ENCODE measurements around the gene HBA2. TPM values are rescaled to one million over a fixed set of nuclear protein-coding genes. Genes with fewer than 3 reads are reported as not detected.
"Not testable (repeated sequence)": the region's sequence is repeated elsewhere in the genome, so short reads cannot be mapped to it uniquely, and the experiment has no call there.

The HBA2 gene
- total RNA-seq, 1 experiment from 2014 or later = not detected

DNA sequence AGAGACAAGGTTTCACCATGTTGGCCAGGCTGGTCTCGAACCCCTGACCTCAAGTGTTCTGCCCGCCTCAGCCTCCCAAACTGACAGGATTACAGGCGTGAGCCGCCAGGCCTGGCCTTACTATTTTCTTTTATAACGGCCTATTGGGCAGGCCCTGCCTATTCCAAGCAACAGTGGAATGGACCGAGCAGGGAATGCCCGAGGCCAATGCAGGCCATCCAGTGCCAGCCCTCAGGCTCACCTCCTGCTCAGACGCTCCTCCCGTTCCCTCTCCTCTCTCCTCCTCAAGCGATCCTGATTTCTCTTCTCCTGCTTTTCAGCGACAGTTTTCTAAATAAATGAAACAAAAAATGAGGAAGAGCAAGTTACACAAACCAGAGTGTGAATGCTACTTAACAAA is 20.0 kb downstream of the HBA2 start:
- DNase-seq (ENCODE audit: low read depth) = no peak

GRCh38 chr16:193441-193840 is 20.8 kb downstream of the HBA2 start:
- DNase-seq (ENCODE audit: low read depth) = no peak

GRCh38 chr16:194516-194915 is 21.8 kb downstream of the HBA2 start:
- DNase-seq (ENCODE audit: low read depth) = no peak

DNA sequence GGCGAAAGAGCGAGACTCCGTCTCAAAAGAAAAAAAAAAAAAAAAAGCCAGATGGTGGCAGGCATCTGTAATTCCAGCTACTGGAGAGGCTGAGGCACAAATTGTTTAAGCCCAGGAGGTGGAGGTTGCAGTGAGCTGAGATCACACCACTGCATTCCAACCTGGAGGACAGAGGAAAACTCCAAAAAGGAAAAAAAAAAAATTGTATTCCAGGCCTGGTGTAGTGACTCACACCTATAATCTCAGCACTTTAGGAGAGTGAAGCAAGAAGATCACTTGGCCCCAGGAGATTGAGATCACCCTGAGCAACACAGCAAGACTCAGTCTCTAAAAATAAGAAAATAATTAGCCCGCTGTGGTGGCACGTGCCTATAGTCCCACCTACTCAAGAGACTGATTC is 27.7 kb downstream of the HBA2 start:
- peak; percentile 63 for DNase-seq (ENCODE audit: low read depth)

- no peak for DNase-seq (ENCODE audit: low read depth)
Observed at GRCh38 chr16:203246-203645, 30.6 kb downstream of the HBA2 start.

GRCh38 chr16:204046-204445 is 31.4 kb downstream of the HBA2 start:
- not testable (repeated sequence) for DNase-seq (ENCODE audit: low read depth)

GRCh38 chr16:209359-209758 is 36.7 kb downstream of the HBA2 start:
- not testable (repeated sequence) for DNase-seq (ENCODE audit: low read depth)

GRCh38 chr16:211631-212180 is 39.0 kb downstream of the HBA2 start:
- not testable (repeated sequence) for DNase-seq (ENCODE audit: low read depth)

DNA sequence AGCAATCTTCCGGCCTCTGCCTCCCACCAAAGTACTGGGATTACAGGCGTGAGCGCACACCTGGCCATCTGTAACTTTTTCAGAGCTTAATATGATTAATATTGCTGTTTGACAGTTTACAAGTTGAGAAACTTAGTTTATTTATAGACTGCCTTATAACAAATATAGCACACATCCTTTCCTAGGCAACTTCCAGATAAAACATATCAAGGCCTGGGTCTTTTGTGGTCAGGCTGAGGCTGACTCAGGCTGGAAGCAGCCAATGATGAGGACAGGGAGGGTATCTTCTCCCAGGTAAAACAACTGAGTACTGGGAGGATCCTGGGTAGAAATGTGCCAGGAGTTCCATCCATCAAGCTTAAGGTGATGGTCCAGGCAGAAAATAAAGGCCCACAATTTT is 40.3 kb downstream of the HBA2 start:
- no peak for DNase-seq (ENCODE audit: low read depth)

- no peak for DNase-seq (ENCODE audit: low read depth)
Observed at GRCh38 chr16:220021-220420, 47.3 kb downstream of the HBA2 start.

Small RNA genes lying within 50 kb of the gene (small RNA-seq; reads per million reads assigned to genes)
- gene RF00019 = not detected

Other genes starting within 250 kb of the HBA2 start
- gene POLR3K, start 119.3 kb upstream of the HBA2 start, total RNA-seq (2014; rRNA removed; shearing (Covaris generic)) = 18.2 and 21.6 TPM in 2 replicates
- gene SNRNP25, start 119.0 kb upstream of the HBA2 start, total RNA-seq (2014; rRNA removed; shearing (Covaris generic)) = 35.6 and 43.3 TPM in 2 replicates
- 18.0 and 21.4 TPM in 2 replicates for gene RHBDF1, start 100.2 kb upstream of the HBA2 start, total RNA-seq (2014; rRNA removed; shearing (Covaris generic))
- gene MPG, start 94.7 kb upstream of the HBA2 start, total RNA-seq (2014; rRNA removed; shearing (Covaris generic)) = 198 and 210 TPM in 2 replicates
- gene NPRL3, start 34.2 kb upstream of the HBA2 start, total RNA-seq (2014; rRNA removed; shearing (Covaris generic)) = 6.0 and 13.6 TPM in 2 replicates
- not detected in 2 replicates for gene HBZ, start 20.2 kb upstream of the HBA2 start, total RNA-seq (2014; rRNA removed; shearing (Covaris generic))
- gene HBM, start 6.9 kb upstream of the HBA2 start, total RNA-seq (2014; rRNA removed; shearing (Covaris generic)) = not detected in 2 replicates
- gene HBA1, start 3.8 kb downstream of the HBA2 start, total RNA-seq (2014; rRNA removed; shearing (Covaris generic)) = not detected in 2 replicates
- 2.0 and 3.6 TPM in 2 replicates for gene HBQ1, start 7.6 kb downstream of the HBA2 start, total RNA-seq (2014; rRNA removed; shearing (Covaris generic))
- 69.2 and 73.3 TPM in 2 replicates for gene LUC7L, start 56.6 kb downstream of the HBA2 start, total RNA-seq (2014; rRNA removed; shearing (Covaris generic))
- 37.9 and 43.5 TPM in 2 replicates for gene FAM234A, start 61.9 kb downstream of the HBA2 start, total RNA-seq (2014; rRNA removed; shearing (Covaris generic))
- 0.07 TPM in 1 of 2 replicates, not detected in the other for gene RGS11, start 103.1 kb downstream of the HBA2 start, total RNA-seq (2014; rRNA removed; shearing (Covaris generic))
- gene ARHGDIG, start 107.7 kb downstream of the HBA2 start, total RNA-seq (2014; rRNA removed; shearing (Covaris generic)) = 0.07 TPM in 1 of 2 replicates, not detected in the other
- 1.2 TPM in 1 of 2 replicates, not detected in the other for gene PDIA2, start 110.3 kb downstream of the HBA2 start, total RNA-seq (2014; rRNA removed; shearing (Covaris generic))
- gene AXIN1, start 179.8 kb downstream of the HBA2 start, total RNA-seq (2014; rRNA removed; shearing (Covaris generic)) = 23.4 and 24.5 TPM in 2 replicates
- gene MRPL28, start 197.7 kb downstream of the HBA2 start, total RNA-seq (2014; rRNA removed; shearing (Covaris generic)) = 206 and 251 TPM in 2 replicates
- 53.3 and 67.0 TPM in 2 replicates for gene PGAP6, start 209.1 kb downstream of the HBA2 start, total RNA-seq (2014; rRNA removed; shearing (Covaris generic))
- gene NME4, start 224.3 kb downstream of the HBA2 start, total RNA-seq (2014; rRNA removed; shearing (Covaris generic)) = 135 and 140 TPM in 2 replicates
- 8.9 and 11.5 TPM in 2 replicates for gene DECR2, start 229.0 kb downstream of the HBA2 start, total RNA-seq (2014; rRNA removed; shearing (Covaris generic))